HCT116 (cell line): ENCODE results near the gene TNFSF8. TPM values are rescaled to one million over a fixed set of nuclear protein-coding genes. Genes with fewer than 3 reads are reported as not detected.

Experiments
- ATAC-seq: fragments of 200-7000 bp; cut with Tn5 transposase; 2 replicates; pipeline ENCODE4 v1.9.1; 2020; ENCODE audit warnings: mild to moderate bottlenecking, moderate library complexity
- BruUV-seq: library from RNA; stranded (reverse); fragments of 400-500 nt; replicated peaks from 2 replicates; lab custom pipeline; 2021; lab: Mats Ljungman, UMichigan
- CTCF ChIA-PET: fragments of 300-600 bp; sonication (Branson Sonifier 250); formaldehyde crosslinking; loops from one replicate; lab custom pipeline; 2021; ENCODE audit warnings: antibody characterized with exemption; lab: Charles Lee
- POLR2A ChIA-PET: fragments of 300-600, 350-600 bp; sonication (Branson Sonifier 250); formaldehyde crosslinking; loops from one replicate; lab custom pipeline; 2021; ENCODE audit warnings: antibody characterized with exemption; lab: Charles Lee
- RAD21 ChIA-PET, 2 experiments: fragments of 300-600 bp; sonication (Branson Sonifier 250); formaldehyde crosslinking; loops; one replicate each; lab custom pipeline; 2023; ENCODE audit warnings: low total read pairs in 2 of 2; ENCODE audit not compliant: uncharacterized antibody in 2 of 2, unreplicated experiment in 2 of 2, low non-redundant PET in 1 of 2; lab: Charles Lee
- DNase-seq: peaks from one replicate; pipeline ENCODE4 v3.0.0-alpha.2; 2010; ENCODE audit warnings: low read depth, low spot score
- H2AFZ ChIP-seq: fragments of 200-600 bp; shearing (Covaris generic), sonication (generic); 2 replicates; pipeline ENCODE4 v1.6.1; 2017; ENCODE audit warnings: low read depth, mixed run types, mixed read lengths, antibody characterized with exemption, low read length; ENCODE audit not compliant: poor library complexity, severe bottlenecking
- H3K27ac ChIP-seq: 2 replicates; pipeline ENCODE4 v1.5.1; 2012; ENCODE audit warnings: low read depth, low read length
- H3K27me3 ChIP-seq: fragments of 200-600 bp; sonication (generic); 2 replicates; pipeline ENCODE4 v1.6.1; 2016; ENCODE audit warnings: mixed run types, low read length, mixed read lengths; ENCODE audit not compliant: insufficient read depth
- H3K36me3 ChIP-seq, 2 experiments: fragments of 200-500 bp in 1 of 2; fragments of 200-600 bp in 1 of 2; sonication (Bioruptor generic) in 1 of 2; sonication (generic) in 1 of 2; 2 replicates each; pipeline versions ENCODE4 v1.5.1 to v1.6.1; 2014 to 2016; ENCODE audit warnings: low read length in 2 of 2, inconsistent platforms in 1 of 2, mixed read lengths in 1 of 2, mixed run types in 1 of 2; ENCODE audit not compliant: insufficient read depth in 2 of 2, control insufficient read depth in 1 of 2
- H3K4me1 ChIP-seq, 2 experiments: fragments of 200-600 bp in 1 of 2; sonication (generic) in 1 of 2; 2 replicates each; pipeline versions ENCODE4 v1.5.1 to v1.6.1; 2012 to 2017; ENCODE audit warnings: low read length in 2 of 2, inconsistent platforms in 1 of 2, mild to moderate bottlenecking in 1 of 2, mixed read lengths in 1 of 2, mixed run types in 1 of 2, moderate library complexity in 1 of 2; ENCODE audit not compliant: insufficient read depth in 2 of 2, control insufficient read depth in 1 of 2
- H3K4me2 ChIP-seq: fragments of 200-600 bp; sonication (generic); 2 replicates; pipeline ENCODE4 v1.6.1; 2017; ENCODE audit warnings: mixed run types, low read length, mixed read lengths
- H3K4me3 ChIP-seq, 2 experiments: fragments of 200-600 bp in 1 of 2; sonication (generic) in 1 of 2; replicated peaks in 1 of 2; 2 replicates each; pipeline ENCODE4 v1.5.1; 2011 to 2016; ENCODE audit warnings: low read length in 2 of 2, control low read depth in 1 of 2, low read depth in 1 of 2, mild to moderate bottlenecking in 1 of 2, mixed read lengths in 1 of 2, mixed run types in 1 of 2
- H3K79me2 ChIP-seq: fragments of 200-600 bp; sonication (generic); 2 replicates; pipeline ENCODE4 v1.6.1; 2017; ENCODE audit warnings: mild to moderate bottlenecking, mixed run types, low read length, moderate library complexity, mixed read lengths; ENCODE audit not compliant: insufficient read depth
- H3K9ac ChIP-seq: fragments of 200-600 bp; sonication (generic); 2 replicates; pipeline ENCODE4 v1.6.1; 2016; ENCODE audit warnings: low read length, mixed read lengths
- H3K9me2 ChIP-seq: fragments of 200-600 bp; sonication (generic), shearing (Covaris generic); 2 replicates; pipeline ENCODE4 v1.6.1; 2017; ENCODE audit warnings: mixed run types, mild to moderate bottlenecking, moderate library complexity; ENCODE audit not compliant: insufficient read depth
- H3K9me3 ChIP-seq, 2 experiments: fragments of 200-500 bp in 1 of 2; fragments of 200-600 bp in 1 of 2; sonication (Bioruptor generic) in 1 of 2; sonication (generic) in 1 of 2; 2 replicates each; pipeline ENCODE4 v1.6.1; 2014 to 2017; ENCODE audit warnings: low read length in 2 of 2, mixed read lengths in 2 of 2, inconsistent platforms in 1 of 2, low read depth in 1 of 2, mild to moderate bottlenecking in 1 of 2, mixed run types in 1 of 2, moderate library complexity in 1 of 2; ENCODE audit not compliant: control insufficient read depth in 1 of 2, insufficient read depth in 1 of 2
- H4K20me1 ChIP-seq: fragments of 200-600 bp; sonication (generic), shearing (Covaris generic); 2 replicates; pipeline ENCODE4 v1.6.1; 2017; ENCODE audit warnings: mixed run types, mild to moderate bottlenecking, moderate library complexity; ENCODE audit not compliant: insufficient read depth
- CBX3 ChIP-seq: IDR thresholded peaks from 2 replicates; pipeline ENCODE4 v1.6.1; 2012; ENCODE audit warnings: low read depth
- CEBPB ChIP-seq: IDR thresholded peaks from 2 replicates; pipeline ENCODE4 v1.6.1; 2012; ENCODE audit warnings: low read depth
- CTCF ChIP-seq, 3 experiments: fragments of 200-600 bp in 1 of 3; sonication (generic) in 1 of 3; IDR thresholded peaks in 2 of 3; conservative IDR thresholded peaks in 1 of 3; 2 replicates each; pipeline ENCODE4 v1.5.1; 2012 to 2017; ENCODE audit warnings: low read depth in 2 of 3, low read length in 2 of 3, antibody characterized with exemption in 1 of 3, borderline replicate concordance in 1 of 3, control low read depth in 1 of 3, mild to moderate bottlenecking in 1 of 3, mixed read lengths in 1 of 3, mixed run types in 1 of 3, moderate library complexity in 1 of 3; ENCODE audit not compliant: insufficient read depth in 1 of 3
- EGR1 ChIP-seq: IDR thresholded peaks from 2 replicates; pipeline ENCODE4 v1.6.1; 2012; ENCODE audit warnings: low read depth
- EZH2 ChIP-seq: fragments of 200-600 bp; sonication (generic); IDR thresholded peaks from 2 replicates; pipeline ENCODE4 v1.6.1; 2017; ENCODE audit warnings: antibody characterized with exemption, mixed run types
- EZH2phosphoT487 ChIP-seq: fragments of 200-600 bp; IDR thresholded peaks from 2 replicates; pipeline ENCODE4 v1.6.1; 2018; ENCODE audit warnings: antibody characterized with exemption, borderline replicate concordance
- JUND ChIP-seq: IDR thresholded peaks from 2 replicates; pipeline ENCODE4 v1.6.1; 2012
- POLR2A ChIP-seq: IDR thresholded peaks from 2 replicates; pipeline ENCODE4 v1.7.0; 2011; ENCODE audit warnings: borderline replicate concordance; ENCODE audit not compliant: insufficient read depth, insufficient read length; ENCODE audit errors: extremely low read depth
- POLR2AphosphoS5 ChIP-seq: IDR thresholded peaks from 2 replicates; pipeline ENCODE4 v1.6.1; 2011; ENCODE audit warnings: mild to moderate bottlenecking, low read depth, low read length, moderate library complexity
- RAD21 ChIP-seq: IDR thresholded peaks from 2 replicates; pipeline ENCODE4 v1.6.1; 2012; ENCODE audit warnings: low read depth, mild to moderate bottlenecking
- SRF ChIP-seq: IDR thresholded peaks from 2 replicates; pipeline ENCODE4 v1.6.1; 2012; ENCODE audit warnings: low read depth
- ZBTB33 ChIP-seq: IDR thresholded peaks from 2 replicates; pipeline ENCODE4 v1.6.1; 2011; ENCODE audit warnings: mild to moderate bottlenecking, low read length, moderate library complexity; ENCODE audit not compliant: insufficient replicate concordance; ENCODE audit errors: extremely low read depth
- ZNF274 ChIP-seq: fragments of 200-500 bp; sonication (Bioruptor generic); IDR thresholded peaks from 2 replicates; pipeline ENCODE4 v1.6.1; 2014; ENCODE audit warnings: mild to moderate bottlenecking, low read depth, low read length, inconsistent platforms
- intact Hi-C: fragments of 100-400 bp; cut with micrococcal nuclease; formaldehyde crosslinking; loops from 2 replicates; pipeline ENCODE4 v1.10.0; 2022
- total RNA-seq: library from RNA; stranded (reverse); gene quantifications from one replicate; pipeline ENCODE4 v1.2.1, GENCODE V29; 2021; ENCODE audit not compliant: unreplicated experiment
- TF ChIP-seq, protein P1 (sequence below): IDR thresholded peaks from 2 replicates; pipeline ENCODE4 v1.6.1; 2012; ENCODE audit warnings: low read depth

TNFSF8 gene
- total RNA-seq, 1 experiment from 2014 or later = not detected

- Histone ChIP-seq H3K4me2 (no peak overlapping the region), H3K36me3 (no peaks in the 10 kb centered on the region), H3K79me2 (no peaks in the 10 kb centered on the region), H3K4me1 (peaks cover 13 to 20% of the 10 kb centered on the region in 2 experiments), H3K9ac (no peak overlapping the region), H2AFZ (no peak overlapping the region), H3K9me2 (no peaks in the 10 kb centered on the region), H3K27ac (no peak overlapping the region), H3K27me3 (peaks cover 26% of the 10 kb centered on the region; the same call in 1 of the 2 replicates), H3K4me3 (no peak overlapping the region), H4K20me1 (no peaks in the 10 kb centered on the region), H3K9me3 (no peaks in the 10 kb centered on the region)
- RAD21 ChIA-PET = no interaction called here
- no peak for TF ChIP-seq CTCF (IDR thresholded peaks at IDR 0.05 in 2 of 3, conservative IDR thresholded peaks at IDR 0.05 in 1 of 3; ENCODE audit: borderline replicate concordance in 1 of 3, insufficient read depth in 1 of 3, low read depth in 2 of 3, low read length in 2 of 3)
- TF ChIP-seq ZBTB33 = no peak
- no peak for TF ChIP-seq EZH2
- TF ChIP-seq EZH2phosphoT487 = no peak
- TF ChIP-seq CEBPB = no peak
- no peak for TF ChIP-seq RAD21
- TF ChIP-seq, protein P1, sequence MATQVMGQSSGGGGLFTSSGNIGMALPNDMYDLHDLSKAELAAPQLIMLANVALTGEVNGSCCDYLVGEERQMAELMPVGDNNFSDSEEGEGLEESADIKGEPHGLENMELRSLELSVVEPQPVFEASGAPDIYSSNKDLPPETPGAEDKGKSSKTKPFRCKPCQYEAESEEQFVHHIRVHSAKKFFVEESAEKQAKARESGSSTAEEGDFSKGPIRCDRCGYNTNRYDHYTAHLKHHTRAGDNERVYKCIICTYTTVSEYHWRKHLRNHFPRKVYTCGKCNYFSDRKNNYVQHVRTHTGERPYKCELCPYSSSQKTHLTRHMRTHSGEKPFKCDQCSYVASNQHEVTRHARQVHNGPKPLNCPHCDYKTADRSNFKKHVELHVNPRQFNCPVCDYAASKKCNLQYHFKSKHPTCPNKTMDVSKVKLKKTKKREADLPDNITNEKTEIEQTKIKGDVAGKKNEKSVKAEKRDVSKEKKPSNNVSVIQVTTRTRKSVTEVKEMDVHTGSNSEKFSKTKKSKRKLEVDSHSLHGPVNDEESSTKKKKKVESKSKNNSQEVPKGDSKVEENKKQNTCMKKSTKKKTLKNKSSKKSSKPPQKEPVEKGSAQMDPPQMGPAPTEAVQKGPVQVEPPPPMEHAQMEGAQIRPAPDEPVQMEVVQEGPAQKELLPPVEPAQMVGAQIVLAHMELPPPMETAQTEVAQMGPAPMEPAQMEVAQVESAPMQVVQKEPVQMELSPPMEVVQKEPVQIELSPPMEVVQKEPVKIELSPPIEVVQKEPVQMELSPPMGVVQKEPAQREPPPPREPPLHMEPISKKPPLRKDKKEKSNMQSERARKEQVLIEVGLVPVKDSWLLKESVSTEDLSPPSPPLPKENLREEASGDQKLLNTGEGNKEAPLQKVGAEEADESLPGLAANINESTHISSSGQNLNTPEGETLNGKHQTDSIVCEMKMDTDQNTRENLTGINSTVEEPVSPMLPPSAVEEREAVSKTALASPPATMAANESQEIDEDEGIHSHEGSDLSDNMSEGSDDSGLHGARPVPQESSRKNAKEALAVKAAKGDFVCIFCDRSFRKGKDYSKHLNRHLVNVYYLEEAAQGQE = no peak
- no peak for TF ChIP-seq JUND
- no peak for TF ChIP-seq EGR1
- no peak for TF ChIP-seq SRF
- no peak for TF ChIP-seq POLR2A
- TF ChIP-seq ZNF274 = no peak
- TF ChIP-seq POLR2AphosphoS5 = no peak
- no peak for TF ChIP-seq CBX3
- CTCF ChIA-PET = interaction anchor here (4.4 to 10.7 kb wide), 2 partner anchors 167 to 225 kb away, joined by 49 to 132 read pairs; partner anchors contain the start of gene TEX48
- POLR2A ChIA-PET = no interaction called here
- DNase-seq (no peak), ATAC-seq (no peak)
- intact Hi-C loops = no loop called here
- no TSS peak for BruUV-seq
These were observed 25.0 kb downstream of the TNFSF8 start for GRCh38 chr9:114905170-114905940.
